ENCODE results near the gene SLC25A39. TPM values are rescaled to one million over a fixed set of nuclear protein-coding genes. Genes with fewer than 3 reads are reported as not detected.

The SLC25A39 gene
- total and polyA plus RNA-seq, 2 donors (not counting 3 experiments of a cell fraction or from before 2014, with no cell fraction given) = 88.5 to 151 TPM

GRCh38 chr17:44362459-44362948 is 37.9 kb upstream of the SLC25A39 start:
- intact Hi-C loops (cut with micrococcal nuclease) (no loop called here), dilution Hi-C loops (cut with MboI; ENCODE audit: extremely low pct_ligation_motif_present, low sequenced_read_pairs) (no loop called here)
- Histone ChIP-seq H3K4me3 (replicated peaks in 1 of 3; ENCODE audit: insufficient read depth in 1 of 3, low read depth in 1 of 3, low read length in 3 of 3) (peak overlapping the region; percentile 33 to 85 (median 37)), H3K27me3 (ENCODE audit: control insufficient read depth in 2 of 2, insufficient read depth in 2 of 2, low read length in 2 of 2) (peaks cover 6 to 8% of the 10 kb centered on the region in 2 experiments), H3K79me2 (ENCODE audit: control insufficient read depth, insufficient read depth, low read length) (no peaks in the 10 kb centered on the region), H3K9me3 (replicated peaks; ENCODE audit: control insufficient read depth, insufficient read depth, low read length) (no peaks in the 10 kb centered on the region), H3K4me1 (ENCODE audit: control insufficient read depth, extremely low read depth, insufficient read depth, low read length) (peaks cover 5% of the 10 kb centered on the region), H4K20me1 (replicated peaks; ENCODE audit: control insufficient read depth, extremely low read depth, insufficient read depth, low read length) (no peaks in the 10 kb centered on the region), H3K9ac (replicated peaks; ENCODE audit: extremely low read depth, insufficient read depth, low read length) (peak overlapping the region; percentile 63), H3K27ac (ENCODE audit: insufficient read depth, low read depth, low read length) (no peak overlapping the region), H3K36me3 (ENCODE audit: control insufficient read depth in 2 of 2, extremely low read depth in 1 of 2, insufficient read depth in 2 of 2, low read length in 2 of 2) (no peaks in the 10 kb centered on the region), H3K4me2 (ENCODE audit: insufficient read depth, low read length) (peak overlapping the region; percentile 62), H3K9me1 (replicated peaks; ENCODE audit: control insufficient read depth, extremely low read depth, insufficient read depth, low read length) (no peaks in the 10 kb centered on the region), H2AFZ (ENCODE audit: low read depth, low read length) (peak overlapping the region; percentile 20)
- TF ChIP-seq FOS (IDR thresholded peaks at IDR 0.05; ENCODE audit: borderline replicate concordance, insufficient read depth, low read length) = no peak
- no peak for TF ChIP-seq MAX (IDR thresholded peaks at IDR 0.05; ENCODE audit: insufficient read depth, insufficient read length)
- TF ChIP-seq POLR2A (IDR thresholded peaks at IDR 0.05; ENCODE audit: low read depth, low read length) = no peak
- no peak for TF ChIP-seq GATA2 (IDR thresholded peaks at IDR 0.05; ENCODE audit: insufficient read depth, insufficient read length, low read depth, low read length)
- TF ChIP-seq POLR2AphosphoS5 (IDR thresholded peaks at IDR 0.05; ENCODE audit: insufficient read depth, low read depth, low read length) = no peak
- no peak for TF ChIP-seq CTCF (IDR thresholded peaks at IDR 0.05; ENCODE audit: extremely low read depth in 1 of 2, insufficient read depth in 1 of 2, low read depth in 1 of 2, low read length in 2 of 2)
- TF ChIP-seq EZH2 (IDR thresholded peaks at IDR 0.05; ENCODE audit: borderline replicate concordance, low read depth, low read length, severe bottlenecking) = no peak
- no peak for TF ChIP-seq JUN (IDR thresholded peaks at IDR 0.05; ENCODE audit: borderline replicate concordance, insufficient read depth, insufficient read length, low read depth)
- no peak for TF ChIP-seq MYC (IDR thresholded peaks at IDR 0.05; ENCODE audit: low read depth, low read length)
- FAIRE-seq = no peak
- DNase-seq (ENCODE audit: low read depth, low spot score) = peak; percentile 14
- ChIA-PET POLR2A (interaction anchor here (0.9 kb wide), 1 partner anchor 9 kb away, joined by 3 read pairs; no protein-coding TSS in a partner anchor), CTCF (interaction anchor here (0.6 to 4.1 kb wide), 14 partner anchors 9 to 194 kb away, joined by 3 to 39 read pairs (median 8); partner anchors contain the start of gene GRN)
- BruUV-seq (replicated peaks) = no TSS peak
